Mesenchymal stem cell (in vitro differentiated cells and primary cell): ENCODE results near the gene SMIM44.
"Not testable (repeated sequence)": the region's sequence is repeated elsewhere in the genome, so short reads cannot be mapped to it uniquely, and the experiment has no call there.

Experiments used
- DNase-seq: peaks from one replicate; pipeline ENCODE4 v3.0.0-alpha.2; 2013
- H2AFZ ChIP-seq: one replicate; pipeline ENCODE4 v1.6.1; 2013; ENCODE audit warnings: low read depth, mild to moderate bottlenecking, control low read depth, inconsistent platforms, low read length, moderate library complexity
- H2AK5ac ChIP-seq: 2 replicates; pipeline ENCODE4 v1.6.1; 2013; ENCODE audit warnings: low read length, moderate library complexity, mild to moderate bottlenecking, inconsistent platforms; ENCODE audit not compliant: severe bottlenecking
- H2BK120ac ChIP-seq: one replicate; pipeline ENCODE4 v1.6.1; 2013; ENCODE audit warnings: low read depth, mild to moderate bottlenecking, inconsistent platforms, low read length, moderate library complexity
- H2BK12ac ChIP-seq, 2 experiments: one replicate each; pipeline ENCODE4 v1.6.1; 2013; ENCODE audit warnings: inconsistent platforms in 2 of 2, low read length in 2 of 2, mild to moderate bottlenecking in 2 of 2, moderate library complexity in 2 of 2, control low read depth in 1 of 2
- H2BK15ac ChIP-seq: one replicate; pipeline ENCODE4 v1.6.1; 2013; ENCODE audit warnings: mild to moderate bottlenecking, low read depth, inconsistent platforms; ENCODE audit not compliant: poor library complexity, severe bottlenecking
- H2BK5ac ChIP-seq: 2 replicates; pipeline ENCODE4 v1.6.1; 2013; ENCODE audit warnings: low read depth, mild to moderate bottlenecking, low read length, control low read depth, inconsistent platforms; ENCODE audit not compliant: poor library complexity, severe bottlenecking
- H3K14ac ChIP-seq, 2 experiments: one replicate each; pipeline ENCODE4 v1.6.1; 2013; ENCODE audit warnings: inconsistent platforms in 2 of 2, low read length in 2 of 2, control low read depth in 1 of 2, mild to moderate bottlenecking in 1 of 2, moderate library complexity in 1 of 2
- H3K18ac ChIP-seq, 2 experiments: one replicate each; pipeline ENCODE4 v1.6.1; 2013; ENCODE audit warnings: inconsistent platforms in 2 of 2, low read length in 2 of 2, control low read depth in 1 of 2, low read depth in 1 of 2, mild to moderate bottlenecking in 1 of 2
- H3K23ac ChIP-seq, 2 experiments: one replicate each; pipeline ENCODE4 v1.6.1; 2013; ENCODE audit warnings: inconsistent platforms in 2 of 2, low read length in 2 of 2, mild to moderate bottlenecking in 2 of 2, moderate library complexity in 2 of 2, control low read depth in 1 of 2
- H3K27ac ChIP-seq: 2 replicates; pipeline ENCODE4 v1.5.1; 2013; ENCODE audit warnings: mild to moderate bottlenecking, moderate library complexity, low read length, control low read depth, inconsistent platforms; ENCODE audit not compliant: poor library complexity, severe bottlenecking
- H3K27me3 ChIP-seq, 2 experiments: 2 replicates each; pipeline versions ENCODE4 v1.6.1 to v1.7.0; 2013; ENCODE audit warnings: low read length in 2 of 2, mild to moderate bottlenecking in 2 of 2, moderate library complexity in 2 of 2, control low read depth in 1 of 2, inconsistent platforms in 1 of 2; ENCODE audit not compliant: control insufficient read depth in 1 of 2, insufficient read depth in 1 of 2
- H3K36me3 ChIP-seq, 2 experiments: 2 replicates each; pipeline versions ENCODE4 v1.6.1 to v1.7.0; 2013; ENCODE audit warnings: low read length in 2 of 2, control low read depth in 1 of 2, inconsistent platforms in 1 of 2, low read depth in 1 of 2, mild to moderate bottlenecking in 1 of 2; ENCODE audit not compliant: insufficient read depth in 2 of 2, control insufficient read depth in 1 of 2
- H3K4ac ChIP-seq, 2 experiments: one replicate each; pipeline ENCODE4 v1.6.1; 2013; ENCODE audit warnings: inconsistent platforms in 2 of 2, low read length in 2 of 2, mild to moderate bottlenecking in 2 of 2, moderate library complexity in 2 of 2, control low read depth in 1 of 2, low read depth in 1 of 2
- H3K4me1 ChIP-seq: 2 replicates; pipeline ENCODE4 v1.6.1; 2013; ENCODE audit warnings: low read depth, low read length, control low read depth; ENCODE audit not compliant: control insufficient read depth, insufficient read depth
- H3K4me2 ChIP-seq: 2 replicates; pipeline ENCODE4 v1.6.1; 2013; ENCODE audit warnings: low read length, mild to moderate bottlenecking, inconsistent platforms; ENCODE audit not compliant: poor library complexity, severe bottlenecking
- H3K4me3 ChIP-seq, 2 experiments: 2 replicates each; pipeline versions ENCODE4 v1.5.1 to v1.7.0; 2013; ENCODE audit warnings: low read length in 2 of 2, mild to moderate bottlenecking in 2 of 2, control low read depth in 1 of 2, low read depth in 1 of 2; ENCODE audit not compliant: insufficient read depth in 1 of 2
- H3K79me1 ChIP-seq: replicated peaks from 2 replicates; pipeline ENCODE4 v1.6.1; 2013; ENCODE audit warnings: mild to moderate bottlenecking, control low read depth, low read length, inconsistent platforms; ENCODE audit not compliant: poor library complexity, severe bottlenecking
- H3K9ac ChIP-seq: 2 replicates; pipeline ENCODE4 v1.7.0; 2013; ENCODE audit warnings: mild to moderate bottlenecking, low read length, moderate library complexity
- H3K9me3 ChIP-seq: 2 replicates; pipeline ENCODE4 v1.7.0; 2013; ENCODE audit warnings: mild to moderate bottlenecking, low read length; ENCODE audit not compliant: control insufficient read depth
- H4K8ac ChIP-seq: one replicate; pipeline ENCODE4 v1.6.1; 2013; ENCODE audit warnings: inconsistent platforms, mild to moderate bottlenecking, low read length, moderate library complexity
- H4K91ac ChIP-seq: one replicate; pipeline ENCODE4 v1.6.1; 2013; ENCODE audit warnings: mild to moderate bottlenecking, low read length, inconsistent platforms
- WGBS: methylation state at CpG from one replicate; pipeline ENCODE4 v1.1.7; 2013; ENCODE audit warnings: mixed read lengths; 5-methylcytosine and 5-hydroxymethylcytosine counted together

SMIM44 gene

GRCh38 chr19:3451451-3451866, 31.8 kb downstream of the SMIM44 start:
- no peak overlapping the region for H2AK5ac ChIP-seq
- peaks cover 9% of the 10 kb centered on the region for H3K4me1 ChIP-seq
- H2BK5ac ChIP-seq, result no peak overlapping the region
- H4K8ac ChIP-seq, result no peak overlapping the region
- H4K91ac ChIP-seq, result no peak overlapping the region
- H3K9ac ChIP-seq, result peak overlapping the region; percentile 79
- H3K27me3 ChIP-seq, result no peaks in the 10 kb centered on the region
- H3K4ac ChIP-seq, result peak overlapping the region in 1 of 2 experiments; percentile 61
- WGBS, result 87% methylated on average over 7 of the region's 10 CpGs
- H3K9me3 ChIP-seq, result no peaks in the 10 kb centered on the region
- H3K23ac ChIP-seq, result no peak overlapping the region
- H2BK120ac ChIP-seq, result no peak overlapping the region
- no peak for DNase-seq
- H3K79me1 ChIP-seq, result peaks cover 50% of the 10 kb centered on the region
- H2BK15ac ChIP-seq, result peak overlapping the region; percentile 14
- H3K18ac ChIP-seq, result peak overlapping the region in 1 of 2 experiments; percentile 72
- no peak overlapping the region for H3K4me3 ChIP-seq
- H3K27ac ChIP-seq, result peak overlapping the region; percentile 68
- H3K36me3 ChIP-seq, result peaks cover 73 to 76% of the 10 kb centered on the region in 2 experiments
- H3K4me2 ChIP-seq, result no peak overlapping the region
- no peak overlapping the region for H2AFZ ChIP-seq
- H2BK12ac ChIP-seq, result peak overlapping the region in 1 of 2 experiments; percentile 73
- no peak overlapping the region for H3K14ac ChIP-seq

- Histone ChIP-seq H3K18ac (peak overlapping the region; percentile 50 to 72), H3K4me1 (peaks cover 9% of the 10 kb centered on the region), H3K79me1 (peaks cover 51% of the 10 kb centered on the region), H4K91ac (no peak overlapping the region), H3K27ac (peak overlapping the region; percentile 68), H2BK120ac (no peak overlapping the region), H2AK5ac (no peak overlapping the region), H2BK15ac (no peak overlapping the region), H3K4ac (no peak overlapping the region), H3K23ac (no peak overlapping the region), H2AFZ (no peak overlapping the region), H2BK5ac (no peak overlapping the region), H3K4me3 (no peak overlapping the region), H3K14ac (no peak overlapping the region), H3K27me3 (no peaks in the 10 kb centered on the region), H3K36me3 (peaks cover 73 to 80% of the 10 kb centered on the region in 2 experiments), H3K9ac (peak overlapping the region; percentile 79), H3K9me3 (no peaks in the 10 kb centered on the region), H2BK12ac (peak overlapping the region in 1 of 2 experiments; percentile 43), H4K8ac (no peak overlapping the region), H3K4me2 (no peak overlapping the region)
- WGBS, result 9% methylated on average over 9 of the region's 12 CpGs
- DNase-seq, result peak; percentile 100
Measured at GRCh38 chr19:3450796-3451411, 32.3 kb downstream of the SMIM44 start.

GRCh38 chr19:3448616-3449334, 34.5 kb downstream of the SMIM44 start:
- Histone ChIP-seq H2AK5ac (no peak overlapping the region), H3K27ac (no peak overlapping the region), H3K23ac (no peak overlapping the region), H3K79me1 (peaks cover 42% of the 10 kb centered on the region), H3K18ac (no peak overlapping the region), H3K36me3 (peaks cover 67 to 80% of the 10 kb centered on the region in 2 experiments), H2BK5ac (no peak overlapping the region), H3K9me3 (no peaks in the 10 kb centered on the region), H2BK12ac (no peak overlapping the region), H3K4me2 (no peak overlapping the region), H3K4me3 (no peak overlapping the region), H2AFZ (no peak overlapping the region), H3K14ac (no peak overlapping the region), H3K4ac (no peak overlapping the region), H3K27me3 (no peaks in the 10 kb centered on the region), H3K9ac (no peak overlapping the region), H4K8ac (no peak overlapping the region), H2BK15ac (no peak overlapping the region), H3K4me1 (peaks cover 27% of the 10 kb centered on the region), H2BK120ac (no peak overlapping the region), H4K91ac (no peak overlapping the region)
- WGBS, result 95% methylated on average over 27 of the region's 28 CpGs
- no peak for DNase-seq

- H2BK120ac ChIP-seq, H2BK12ac ChIP-seq, H3K14ac ChIP-seq, H2BK5ac ChIP-seq, H3K18ac ChIP-seq, H3K4me3 ChIP-seq, H3K4ac ChIP-seq, H4K91ac ChIP-seq, H3K9me3 ChIP-seq, H3K27ac ChIP-seq, H2BK15ac ChIP-seq, H3K4me2 ChIP-seq, DNase-seq, H3K27me3 ChIP-seq, H2AFZ ChIP-seq, H3K23ac ChIP-seq, H2AK5ac ChIP-seq, H4K8ac ChIP-seq: not testable (repeated sequence)
- Histone ChIP-seq H3K9ac (peak overlapping the region; percentile 18), H3K79me1 (peaks cover 41% of the 10 kb centered on the region), H3K36me3 (peaks cover 64 to 75% of the 10 kb centered on the region in 2 experiments), H3K4me1 (peaks cover 25% of the 10 kb centered on the region)
- WGBS, result 100% methylated on average over 4 of the region's 4 CpGs
Measured at GRCh38 chr19:3446657-3447056, 36.6 kb downstream of the SMIM44 start.
